Thyroid gland (tissue), 4 donors: ENCODE results near the gene CLEC19A. TPM values are rescaled to one million over a fixed set of nuclear protein-coding genes. Genes with fewer than 3 reads are reported as not detected.

ENCODE experiments used
- DNase-seq, 2 donors: peaks; one replicate each; pipeline ENCODE4 v3.0.0-alpha.2; 2019
- H3K27ac ChIP-seq, 3 donors: fragments of 200-600 bp; sonication (generic); 1 replicate in 2 of 3; 2 replicates in 1 of 3; pipeline ENCODE4 v1.5.1; 2016 to 2019; ENCODE audit warnings: mild to moderate bottlenecking in 1 of 3, moderate library complexity in 1 of 3
- H3K27me3 ChIP-seq: fragments of 200-600 bp; sonication (generic); one replicate; pipeline ENCODE4 v1.5.1; 2019
- H3K36me3 ChIP-seq, 2 donors: fragments of 200-600 bp; sonication (generic); one replicate each; pipeline ENCODE4 v1.5.1; 2016 to 2019
- H3K4me1 ChIP-seq, 2 donors: fragments of 200-600 bp; sonication (generic); one replicate each; pipeline ENCODE4 v1.5.1; 2017 to 2019
- H3K4me3 ChIP-seq, 3 donors: fragments of 200-600 bp; sonication (generic); replicated peaks in 1 of 3; 1 replicate in 2 of 3; 2 replicates in 1 of 3; pipeline ENCODE4 v1.5.1; 2016; ENCODE audit warnings: mild to moderate bottlenecking in 1 of 3
- H3K9me3 ChIP-seq: fragments of 200-600 bp; sonication (generic); one replicate; pipeline ENCODE4 v1.5.1; 2017
- CTCF ChIP-seq, 6 experiments: fragments of 200-600 bp in 3 of 6; fragments of 450-650 bp in 3 of 6; sonication (generic) in 3 of 6; IDR thresholded peaks; one replicate each; pipeline ENCODE4 v1.5.1; 2016 to 2019; ENCODE audit warnings: antibody characterized with exemption in 6 of 6, mild to moderate bottlenecking in 2 of 6, inconsistent platforms in 1 of 6, moderate library complexity in 1 of 6
- POLR2A ChIP-seq, 2 donors: fragments of 450-650 bp; IDR thresholded peaks; one replicate each; pipeline ENCODE4 v1.6.1; 2017; ENCODE audit warnings: antibody characterized with exemption in 2 of 2, mild to moderate bottlenecking in 2 of 2, moderate library complexity in 1 of 2
- WGBS, 2 donors: methylation state at CpG; one replicate each; pipeline ENCODE4 v1.1.5; 2017; 5-methylcytosine and 5-hydroxymethylcytosine counted together
- intact Hi-C: fragments of 100-400 bp; cut with DNase I; formaldehyde crosslinking; loops from one replicate; pipeline ENCODE4 v1.15.1; 2023
- total RNA-seq, 4 donors: library from RNA; depleted of rRNA; stranded (reverse); fragments of >200 nt; gene quantifications; one replicate each; pipeline ENCODE4 v1.2.3, GENCODE V29; 2016

The CLEC19A gene
- total RNA-seq, result not detected

GRCh38 chr16:19285431-19285830 lies at the start of gene CLEC19A:
CLEC19A (plus strand) TSS chr16:19285731; CDS start chr16:19285852, 121 bp downstream.
- no peak for TF ChIP-seq POLR2A (IDR thresholded peaks at IDR 0.05)
- no peak for TF ChIP-seq CTCF (IDR thresholded peaks at IDR 0.05)
- Histone ChIP-seq H3K4me1 (no peaks in the 10 kb centered on the region), H3K4me3 (no peak within 1 kb of the TSS), H3K9me3 (no peaks in the 10 kb centered on the region), H3K27ac (no peak within 1 kb of the TSS), H3K27me3 (no peaks in the 10 kb centered on the region), H3K36me3 (no peaks in the 10 kb centered on the region)
- no peak for DNase-seq
- intact Hi-C loops, result no loop called here
- 89 to 96% methylated on average over 2 of the region's 2 CpGs for WGBS, 2 donors

DNA sequence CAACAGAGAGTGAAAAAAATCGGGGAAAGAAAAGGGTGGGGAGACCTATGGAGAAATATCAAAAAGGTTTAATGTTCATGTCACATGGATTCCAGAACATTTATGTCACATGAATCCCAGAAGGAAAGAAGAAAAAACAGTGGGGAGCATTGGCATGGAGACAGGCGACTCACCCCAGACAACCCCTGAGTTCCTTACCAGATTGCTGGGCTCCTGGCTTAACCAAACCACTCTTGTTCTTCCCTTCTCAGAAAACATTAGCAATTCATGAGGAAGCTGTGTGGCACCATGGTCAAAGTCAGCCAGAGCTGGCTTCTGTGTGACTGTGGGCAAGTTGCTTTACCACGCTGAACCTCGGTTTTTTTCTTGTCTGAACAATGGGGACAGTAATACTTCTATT lies 49.6 kb upstream of the CLEC19A start:
- H3K27me3 ChIP-seq, result no peaks in the 10 kb centered on the region
- peaks cover 0 to 9% of the 10 kb centered on the region in 2 donors for H3K4me1 ChIP-seq
- intact Hi-C loops, result no loop called here
- H3K36me3 ChIP-seq, result no peaks in the 10 kb centered on the region
- DNase-seq, result no peak
- no peaks in the 10 kb centered on the region for H3K9me3 ChIP-seq
- TF ChIP-seq CTCF (IDR thresholded peaks at IDR 0.05) (no peak), POLR2A (IDR thresholded peaks at IDR 0.05) (no peak)
- H3K4me3 ChIP-seq, result no peak overlapping the region
- 96 to 98% methylated on average over 4 of the region's 4 CpGs for WGBS, 2 donors
- no peak overlapping the region for H3K27ac ChIP-seq

- H3K4me3 ChIP-seq, result no peak overlapping the region
- DNase-seq, result no peak
- no peak overlapping the region for H3K27ac ChIP-seq
- H3K9me3 ChIP-seq, result no peaks in the 10 kb centered on the region
- no peaks in the 10 kb centered on the region for H3K36me3 ChIP-seq
- intact Hi-C loops, result no loop called here
- TF ChIP-seq POLR2A (IDR thresholded peaks at IDR 0.05) (no peak), CTCF (IDR thresholded peaks at IDR 0.05) (no peak)
- 68 to 75% methylated on average over 4 of the region's 4 CpGs for WGBS, 2 donors
- peaks cover 0 to 9% of the 10 kb centered on the region in 2 donors for H3K4me1 ChIP-seq
- H3K27me3 ChIP-seq, result no peaks in the 10 kb centered on the region
Measured at GRCh38 chr16:19236561-19237209, 48.8 kb upstream of the CLEC19A start.

GRCh38 chr16:19238406-19238805 lies 47.1 kb upstream of the CLEC19A start:
- TF ChIP-seq CTCF (IDR thresholded peaks at IDR 0.05) (no peak), POLR2A (IDR thresholded peaks at IDR 0.05) (no peak)
- Histone ChIP-seq H3K27ac (no peak overlapping the region), H3K4me1 (peaks cover 0 to 9% of the 10 kb centered on the region in 2 donors), H3K4me3 (no peak overlapping the region), H3K36me3 (no peaks in the 10 kb centered on the region), H3K9me3 (no peaks in the 10 kb centered on the region), H3K27me3 (no peaks in the 10 kb centered on the region)
- DNase-seq, result peak; percentile 71 to 79
- intact Hi-C loops, result no loop called here
- 39 to 60% methylated on average over 3 to 4 of the region's 4 CpGs for WGBS, 2 donors

DNA sequence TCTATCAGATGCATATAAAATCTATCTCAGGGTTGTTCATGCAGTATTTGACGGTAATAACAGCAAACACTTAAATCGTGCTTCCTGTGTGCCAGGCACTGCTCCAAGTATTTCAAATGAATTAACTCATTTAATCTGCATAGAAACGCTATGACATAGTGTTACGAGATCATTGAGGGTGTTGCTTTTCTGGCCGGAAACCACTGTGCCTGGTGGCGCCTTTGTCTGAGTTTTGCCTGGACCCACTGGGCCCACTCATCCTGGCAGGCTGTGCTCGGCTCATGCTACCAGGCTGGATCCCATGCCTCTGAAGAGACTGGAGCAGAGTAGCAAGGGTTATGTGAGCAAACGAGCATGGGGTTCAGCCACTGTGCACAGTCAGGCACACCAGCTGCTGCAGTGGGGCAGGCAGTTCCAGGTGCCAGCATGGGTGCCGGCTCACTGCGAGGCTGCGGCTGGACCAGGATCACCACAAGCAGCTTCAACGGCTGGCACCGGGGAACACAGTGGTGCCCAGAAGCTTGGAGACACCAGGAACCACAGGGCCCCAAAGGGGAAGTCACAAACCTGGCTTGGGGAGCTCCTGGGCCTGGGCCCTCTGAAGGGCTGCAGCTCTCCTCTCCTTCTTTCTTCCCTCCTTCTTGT lies 45.9 kb upstream of the CLEC19A start:
- 96 to 98% methylated on average over 6 to 8 of the region's 13 CpGs for WGBS, 2 donors
- no peak overlapping the region for H3K4me3 ChIP-seq
- no peaks in the 10 kb centered on the region for H3K9me3 ChIP-seq
- peaks cover 0 to 9% of the 10 kb centered on the region in 2 donors for H3K4me1 ChIP-seq
- no peak for DNase-seq
- TF ChIP-seq CTCF (IDR thresholded peaks at IDR 0.05), result no peak
- no peak for TF ChIP-seq POLR2A (IDR thresholded peaks at IDR 0.05)
- no peaks in the 10 kb centered on the region for H3K27me3 ChIP-seq
- no peaks in the 10 kb centered on the region for H3K36me3 ChIP-seq
- H3K27ac ChIP-seq, result no peak overlapping the region
- intact Hi-C loops, result no loop called here
